Neural cell (in vitro differentiated cells): Measurements from ENCODE around the gene USP37.

Source experiments
- CTCF ChIP-seq: fragments of 450-650 bp; IDR thresholded peaks from 2 replicates; pipeline ENCODE4 v1.5.1; 2014; ENCODE audit warnings: antibody characterized with exemption, mild to moderate bottlenecking, moderate library complexity; ENCODE audit not compliant: poor library complexity, severe bottlenecking
- EP300 ChIP-seq: fragments of 450-650 bp; conservative IDR thresholded peaks from 2 replicates; pipeline ENCODE4 v1.6.1; 2014; ENCODE audit warnings: antibody characterized with exemption, mild to moderate bottlenecking, moderate library complexity; ENCODE audit not compliant: poor library complexity, severe bottlenecking
- EZH2 ChIP-seq: fragments of 200-600, 300-800 bp; shearing (Covaris generic), sonication (generic); IDR thresholded peaks from 2 replicates; pipeline ENCODE4 v1.6.1; 2014; ENCODE audit warnings: antibody characterized with exemption, low read length, borderline replicate concordance, mild to moderate bottlenecking; ENCODE audit not compliant: insufficient read depth, poor library complexity, severe bottlenecking
- MXI1 ChIP-seq: fragments of 450-650 bp; conservative IDR thresholded peaks from 2 replicates; pipeline ENCODE4 v1.6.1; 2014; ENCODE audit warnings: antibody characterized with exemption, mild to moderate bottlenecking; ENCODE audit not compliant: poor library complexity, severe bottlenecking
- POLR2AphosphoS5 ChIP-seq: IDR thresholded peaks from 2 replicates; pipeline ENCODE4 v1.6.1; 2012
- RAD21 ChIP-seq: fragments of 450-650 bp; conservative IDR thresholded peaks from 2 replicates; pipeline ENCODE4 v1.6.1; 2014; ENCODE audit warnings: antibody characterized with exemption, mild to moderate bottlenecking, moderate library complexity
- REST ChIP-seq: IDR thresholded peaks from 2 replicates; pipeline ENCODE4 v1.6.1; 2012; ENCODE audit warnings: borderline replicate concordance
- TAF1 ChIP-seq: IDR thresholded peaks from 2 replicates; pipeline ENCODE4 v1.6.1; 2012; ENCODE audit warnings: low read depth

- no peak for TF ChIP-seq TAF1
- TF ChIP-seq REST, result no peak
- no peak for TF ChIP-seq CTCF
- no peak for TF ChIP-seq EZH2
- TF ChIP-seq EP300, result no peak
- TF ChIP-seq RAD21, result no peak
- no peak for TF ChIP-seq MXI1
- TF ChIP-seq POLR2AphosphoS5, result no peak
Observed at GRCh38 chr2:218429911-218430692, 138.0 kb downstream of the USP37 start.
